ENCODE measurements around the gene DYRK4. TPM values are rescaled to one million over a fixed set of nuclear protein-coding genes. Genes with fewer than 3 reads are reported as not detected.
"Not testable (repeated sequence)": the region's sequence is repeated elsewhere in the genome, so short reads cannot be mapped to it uniquely, and the experiment has no call there.

DYRK4 gene
- total and polyA plus RNA-seq, 2 of the 13 experiments (the other 11 are each of a cell fraction or from before 2014, with no cell fraction given): 29.4 to 40.2 TPM

GRCh38 chr12:4523443-4523842 lies 38.6 kb upstream of the DYRK4 start:
- BruUV-seq (replicated peaks); H3K4me1 ChIP-seq (ENCODE audit: insufficient read depth, low read length); FAIRE-seq; H3K79me2 ChIP-seq (ENCODE audit: insufficient read depth, low read length); H4K20me1 ChIP-seq (ENCODE audit: insufficient read depth, low read length); intact Hi-C loops (cut with micrococcal nuclease; ENCODE audit: unreplicated experiment); ATAC-seq; H3K36me3 ChIP-seq (replicated peaks in 1 of 2; ENCODE audit: control insufficient read depth in 1 of 2, insufficient read depth in 2 of 2, low read length in 2 of 2); POLR2A ChIA-PET; H3K4me3 ChIP-seq (replicated peaks in 1 of 3; ENCODE audit: insufficient read depth in 1 of 3, low read depth in 2 of 3, low read length in 3 of 3); H3K27me3 ChIP-seq (ENCODE audit: control insufficient read depth in 1 of 2, insufficient read depth in 2 of 2, low read length in 2 of 2); CTCF ChIA-PET (ENCODE audit: low intra/inter-chr PET ratio, low total read pairs); H3K27ac ChIP-seq (ENCODE audit: extremely low read length, insufficient read depth, low read length); H3K9ac ChIP-seq (ENCODE audit: insufficient read depth, low read depth, low read length); H3K4me2 ChIP-seq (ENCODE audit: low read depth, low read length); DNase-seq (ENCODE audit: low spot score); H2AFZ ChIP-seq (ENCODE audit: low read length); H3K9me3 ChIP-seq (ENCODE audit: low read length): not testable (repeated sequence)
- TF ChIP-seq MNT (IDR thresholded peaks at IDR 0.05): peak; percentile 40
- in situ Hi-C loops (cut with HindIII; ENCODE audit: extremely low pct_ligation_motif_present, low pct_unique_long_range_greater_than_20kb): loop anchor here (5.0 to 10.0 kb wide), 2 partner anchors 106 to 169 kb away; no protein-coding TSS in a partner anchor
- 98% methylated on average over 7 of the region's 7 CpGs for WGBS (ENCODE audit: low lambda C conversion rate)

GRCh38 chr12:4526923-4527546 lies 35.0 kb upstream of the DYRK4 start:
- Histone ChIP-seq H3K27me3 (ENCODE audit: control insufficient read depth in 1 of 2, insufficient read depth in 2 of 2, low read length in 2 of 2) (no peaks in the 10 kb centered on the region), H4K20me1 (ENCODE audit: insufficient read depth, low read length) (no peaks in the 10 kb centered on the region), H2AFZ (ENCODE audit: low read length) (no peak overlapping the region), H3K79me2 (ENCODE audit: insufficient read depth, low read length) (no peaks in the 10 kb centered on the region), H3K36me3 (replicated peaks in 1 of 2; ENCODE audit: control insufficient read depth in 1 of 2, insufficient read depth in 2 of 2, low read length in 2 of 2) (peaks cover 0 to 10% of the 10 kb centered on the region in 2 experiments; a peak in 1 of 5 replicates), H3K27ac (ENCODE audit: extremely low read length, insufficient read depth, low read length) (no peak overlapping the region), H3K9me3 (ENCODE audit: low read length) (no peaks in the 10 kb centered on the region), H3K4me3 (replicated peaks in 1 of 3; ENCODE audit: insufficient read depth in 1 of 3, low read depth in 2 of 3, low read length in 3 of 3) (no peak overlapping the region), H3K4me1 (ENCODE audit: insufficient read depth, low read length) (no peaks in the 10 kb centered on the region), H3K4me2 (ENCODE audit: low read depth, low read length) (no peak overlapping the region), H3K9ac (ENCODE audit: insufficient read depth, low read depth, low read length) (no peak overlapping the region)
- no peak for ATAC-seq
- FAIRE-seq: no peak
- POLR2A ChIA-PET: no interaction called here
- intact Hi-C loops (cut with micrococcal nuclease; ENCODE audit: unreplicated experiment): loop anchor here (1.0 to 5.0 kb wide), 2 partner anchors 106 to 220 kb away; no protein-coding TSS in a partner anchor
- DNase-seq (ENCODE audit: low spot score): peak; percentile 5
- 94% methylated on average over 2 of the region's 2 CpGs for WGBS (ENCODE audit: low lambda C conversion rate)
- 0 out of 2 replicates have a peak, but pooled peaks have one; percentile 11 for TF ChIP-seq SMC3 (IDR thresholded peaks at IDR 0.05; ENCODE audit: low read length)
- TF ChIP-seq ZNF557 (CRISPR knock-in tag; IDR thresholded peaks at IDR 0.05): no peak
- TF ChIP-seq STAG1 (CRISPR knock-in tag; IDR thresholded peaks at IDR 0.05): peak; percentile 58
- TF ChIP-seq DR1 (CRISPR knock-in tag; IDR thresholded peaks at IDR 0.05): no peak
- BruUV-seq (replicated peaks): no TSS peak
- in situ Hi-C loops (cut with HindIII; ENCODE audit: extremely low pct_ligation_motif_present, low pct_unique_long_range_greater_than_20kb): loop anchor here (10.0 kb wide), 1 partner anchor 172 kb away; no protein-coding TSS in a partner anchor
- CTCF ChIA-PET (ENCODE audit: low intra/inter-chr PET ratio, low total read pairs): interaction anchor here (0.9 to 3.6 kb wide), 4 partner anchors 105 to 220 kb away, joined by 3 to 37 read pairs (median 6); no protein-coding TSS in a partner anchor
